CD4-positive, alpha-beta T cell treated with Interleukin-6 for 4 hours (primary cell): Measurements from ENCODE around the gene GPR87.

ENCODE experiments used
- DNase-seq: peaks from one replicate; pipeline ENCODE4 v3.0.0-alpha.2; 2020; ENCODE audit warnings: mixed read lengths

Gene GPR87

GRCh38 chr3:151316267-151316991 is at the start of gene GPR87:
TSS of gene GPR87 (minus strand) at chr3:151316820. CDS start at chr3:151300100, 16,720 bp downstream.
- DNase-seq: no peak

GRCh38 chr3:151362751-151363174 is 46.1 kb upstream of the GPR87 start:
- no peak for DNase-seq

GRCh38 chr3:151357463-151357850 is 40.8 kb upstream of the GPR87 start:
- DNase-seq: no peak

- DNase-seq: no peak
Measured at GRCh38 chr3:151356794-151357462, 40.3 kb upstream of the GPR87 start.

- no peak for DNase-seq
Measured at GRCh38 chr3:151351648-151352047, 35.0 kb upstream of the GPR87 start.

GRCh38 chr3:151351219-151351618 is 34.6 kb upstream of the GPR87 start:
- no peak for DNase-seq

- DNase-seq: no peak
Measured at GRCh38 chr3:151350656-151351055, 34.0 kb upstream of the GPR87 start.

GRCh38 chr3:151347432-151347831 is 30.8 kb upstream of the GPR87 start:
- DNase-seq: no peak

- no peak for DNase-seq
Measured at GRCh38 chr3:151346292-151346691, 29.7 kb upstream of the GPR87 start.

GRCh38 chr3:151345859-151346258 is 29.2 kb upstream of the GPR87 start:
- no peak for DNase-seq

GRCh38 chr3:151331696-151332095 is 15.1 kb upstream of the GPR87 start:
- DNase-seq: no peak

- DNase-seq: no peak
Measured at GRCh38 chr3:151330899-151331298, 14.3 kb upstream of the GPR87 start.

GRCh38 chr3:151330379-151330778 is 13.8 kb upstream of the GPR87 start:
- DNase-seq: no peak

- no peak for DNase-seq
Measured at GRCh38 chr3:151329363-151329762, 12.7 kb upstream of the GPR87 start, which contains the start of gene P2RY13. TSS of gene P2RY13 (minus strand) at chr3:151329549. CDS start at chr3:151329528, 21 bp downstream.

GRCh38 chr3:151328298-151328995 is 11.8 kb upstream of the GPR87 start:
- peak; percentile 32 for DNase-seq

- no peak for DNase-seq
Measured at GRCh38 chr3:151327571-151328198, 11.1 kb upstream of the GPR87 start.

- no peak for DNase-seq
Measured at GRCh38 chr3:151322511-151322910, 5.9 kb upstream of the GPR87 start.

- DNase-seq: no peak
Measured at GRCh38 chr3:151321526-151321925, 4.9 kb upstream of the GPR87 start.

- no peak for DNase-seq
Measured at GRCh38 chr3:151320131-151320530, 3.5 kb upstream of the GPR87 start.

GRCh38 chr3:151319628-151320027 is 3.0 kb upstream of the GPR87 start:
- DNase-seq: no peak

- no peak for DNase-seq
Measured at GRCh38 chr3:151318991-151319390, 2.4 kb upstream of the GPR87 start.

- no peak for DNase-seq
Measured at GRCh38 chr3:151318313-151318712, 1.7 kb upstream of the GPR87 start.

GRCh38 chr3:151315846-151316245 is 774 bp downstream of the GPR87 start:
- no peak for DNase-seq
